Measurements from ENCODE around the gene HK1. TPM values are rescaled to one million over a fixed set of nuclear protein-coding genes. Genes with fewer than 3 reads are reported as not detected.

HK1 gene
- 105 and 146 TPM in 2 replicates for total RNA-seq

DNA sequence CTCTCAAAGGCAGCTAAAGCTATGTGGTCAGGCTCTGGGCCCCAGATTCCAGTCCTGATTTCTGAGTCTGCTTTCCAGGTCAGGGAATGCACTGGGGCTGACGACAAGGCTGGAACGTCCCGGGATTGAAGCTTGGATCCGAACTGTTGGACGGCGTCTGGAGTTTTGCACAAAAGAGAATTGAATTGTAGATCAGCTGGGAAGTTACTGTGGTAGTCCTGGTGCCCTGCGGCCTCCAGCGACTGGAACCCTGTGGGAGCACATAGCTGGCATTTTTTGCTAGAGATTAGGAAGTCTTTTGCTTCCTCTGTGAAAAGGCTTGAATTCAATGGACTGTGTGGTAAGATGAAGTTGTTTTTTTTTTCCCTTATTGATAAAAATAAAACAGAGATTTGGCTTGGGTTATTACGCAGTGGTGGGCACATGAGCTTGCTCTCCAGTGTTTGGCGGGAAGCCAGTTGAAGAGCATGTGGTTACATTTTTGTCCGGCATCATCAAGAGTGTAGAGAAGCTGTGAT is at the start of gene HK1:
Gene HK1 (plus strand): TSS at position 51 of the 518 bp plus-strand sequence.

DNA sequence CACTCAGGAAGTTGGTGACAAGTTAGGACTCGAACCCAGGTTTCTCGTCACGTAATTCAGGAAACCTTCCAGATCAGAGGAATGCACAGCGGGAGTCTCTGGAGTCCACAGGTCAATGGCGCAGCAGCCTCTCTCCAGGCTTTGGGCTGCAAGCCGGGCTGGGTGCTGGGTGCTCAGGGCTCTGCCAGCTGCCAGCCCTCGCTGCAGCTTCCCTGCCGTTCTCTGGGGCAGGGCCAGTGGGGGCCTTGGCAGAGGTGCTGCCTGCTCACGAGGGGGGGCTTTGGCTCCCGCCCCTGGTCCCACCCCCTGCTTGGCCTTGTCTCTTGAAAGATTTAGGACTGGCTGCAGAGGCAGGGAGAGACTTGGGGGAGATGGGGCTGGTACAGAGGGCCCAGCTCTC is 138.4 kb downstream of the HK1 start, which contains the start of gene TACR2:
Gene TACR2 (minus strand): TSS at position 224 of the 400 bp plus-strand sequence. CDS start 595 bp downstream, outside the sequence.

DNA sequence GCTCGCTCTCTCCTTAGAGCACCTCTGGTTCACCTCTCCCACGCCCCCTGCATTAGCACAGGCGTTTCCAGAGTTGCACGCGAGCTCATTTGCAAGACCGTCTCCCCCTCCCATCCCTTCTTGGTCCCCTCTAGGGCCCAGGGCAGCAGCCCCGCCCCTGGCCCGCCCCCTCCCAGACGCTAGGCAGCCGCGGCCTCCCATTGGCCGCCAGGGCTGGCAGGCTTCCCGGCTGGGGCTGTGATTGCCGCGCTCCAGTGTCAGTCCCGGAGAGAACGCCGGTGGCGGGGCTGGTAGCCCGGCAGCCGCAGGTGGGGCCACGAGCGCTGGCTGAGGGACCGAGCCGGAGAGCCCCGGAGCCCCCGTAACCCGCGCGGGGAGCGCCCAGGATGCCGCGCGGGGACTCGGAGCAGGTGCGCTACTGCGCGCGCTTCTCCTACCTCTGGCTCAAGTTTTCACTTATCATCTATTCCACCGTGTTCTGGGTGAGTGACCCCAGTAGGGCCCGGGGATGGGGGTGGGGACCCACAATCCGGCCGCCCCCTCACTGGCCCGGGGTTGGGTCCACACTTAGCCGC is 173.0 kb downstream of the HK1 start, which contains the start of gene TSPAN15:
Gene TSPAN15 (plus strand): TSS at position 257 of the 575 bp plus-strand sequence. CDS start 130 bp downstream, at position 387.

Other genes starting within 250 kb of the HK1 start
- 311 and 523 TPM in 2 replicates for gene SRGN, start 190.4 kb upstream of the HK1 start, total RNA-seq
- gene VPS26A, start 154.3 kb upstream of the HK1 start, total RNA-seq, result 28.5 and 38.0 TPM in 2 replicates
- gene SUPV3L1, start 98.3 kb upstream of the HK1 start, total RNA-seq, result 18.1 and 30.3 TPM in 2 replicates
- 0.06 and 0.16 TPM in 2 replicates for gene HKDC1, start 58.2 kb upstream of the HK1 start, total RNA-seq
- gene TACR2, start 138.4 kb downstream of the HK1 start, total RNA-seq, result 0.06 TPM in 1 of 2 replicates, not detected in the other
- gene TSPAN15, start 173.0 kb downstream of the HK1 start, total RNA-seq, result 243 and 255 TPM in 2 replicates

Data from bladder microvascular endothelial cell (primary cell).